Neuron (in vitro differentiated cells): ENCODE measurements around the gene MOB1A.

Experiments
- H2AFZ ChIP-seq: one replicate; pipeline ENCODE4 v1.6.1; 2013; ENCODE audit warnings: low read depth, mild to moderate bottlenecking, inconsistent platforms, low read length, moderate library complexity
- H3K27me3 ChIP-seq: one replicate; pipeline ENCODE4 v1.6.1; 2013; ENCODE audit warnings: low read length; ENCODE audit not compliant: insufficient read depth
- H3K36me3 ChIP-seq: one replicate; pipeline ENCODE4 v1.6.1; 2013; ENCODE audit warnings: low read length; ENCODE audit not compliant: insufficient read depth
- H3K4me1 ChIP-seq: one replicate; pipeline ENCODE4 v1.6.1; 2013; ENCODE audit warnings: low read length; ENCODE audit not compliant: insufficient read depth
- H3K4me3 ChIP-seq: 2 replicates; pipeline ENCODE4 v1.5.1; 2013; ENCODE audit warnings: mild to moderate bottlenecking, low read length, moderate library complexity
- H3K9me3 ChIP-seq: one replicate; pipeline ENCODE4 v1.6.1; 2013; ENCODE audit warnings: low read length

The MOB1A gene

GRCh38 chr2:74212702-74213410 lies 34.2 kb upstream of the MOB1A start:
- no peaks in the 10 kb centered on the region for H3K4me1 ChIP-seq
- H2AFZ ChIP-seq, result no peak overlapping the region
- no peaks in the 10 kb centered on the region for H3K9me3 ChIP-seq
- no peak overlapping the region for H3K4me3 ChIP-seq
- H3K36me3 ChIP-seq, result peaks cover 64% of the 10 kb centered on the region
- no peaks in the 10 kb centered on the region for H3K27me3 ChIP-seq

DNA sequence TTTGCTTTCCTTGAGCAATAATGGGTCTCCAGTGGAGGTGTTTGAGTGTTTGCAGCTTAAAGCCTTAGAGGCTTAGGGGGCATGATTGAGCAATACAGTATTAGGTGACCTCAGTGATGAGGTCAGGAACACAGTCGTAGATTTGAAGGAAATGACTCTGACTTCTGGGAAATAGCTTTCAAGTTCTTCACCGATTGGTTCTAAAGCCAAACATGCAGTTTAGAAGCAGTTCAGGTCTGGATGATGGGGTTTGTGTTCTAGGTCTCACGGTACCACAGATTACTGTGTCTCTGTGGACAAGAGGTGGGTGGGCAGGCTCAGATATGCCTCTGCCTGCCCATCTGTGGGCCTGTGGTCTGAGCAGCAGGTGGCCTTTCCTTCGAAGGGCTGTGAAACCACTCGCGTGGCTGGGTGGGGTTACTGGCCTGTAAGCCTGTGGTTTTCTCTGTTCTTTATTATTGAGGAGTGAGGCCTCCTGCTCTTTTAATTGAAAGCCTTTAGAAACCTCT lies 27.6 kb upstream of the MOB1A start:
- peaks cover 39% of the 10 kb centered on the region for H3K36me3 ChIP-seq
- H2AFZ ChIP-seq, result no peak overlapping the region
- H3K4me3 ChIP-seq, result no peak overlapping the region
- H3K9me3 ChIP-seq, result no peaks in the 10 kb centered on the region
- no peaks in the 10 kb centered on the region for H3K27me3 ChIP-seq
- no peaks in the 10 kb centered on the region for H3K4me1 ChIP-seq

GRCh38 chr2:74205596-74205995 lies 26.9 kb upstream of the MOB1A start:
- no peaks in the 10 kb centered on the region for H3K27me3 ChIP-seq
- peaks cover 34% of the 10 kb centered on the region for H3K36me3 ChIP-seq
- no peaks in the 10 kb centered on the region for H3K9me3 ChIP-seq
- H3K4me1 ChIP-seq, result peaks cover 2% of the 10 kb centered on the region
- no peak overlapping the region for H2AFZ ChIP-seq
- H3K4me3 ChIP-seq, result no peak overlapping the region

DNA sequence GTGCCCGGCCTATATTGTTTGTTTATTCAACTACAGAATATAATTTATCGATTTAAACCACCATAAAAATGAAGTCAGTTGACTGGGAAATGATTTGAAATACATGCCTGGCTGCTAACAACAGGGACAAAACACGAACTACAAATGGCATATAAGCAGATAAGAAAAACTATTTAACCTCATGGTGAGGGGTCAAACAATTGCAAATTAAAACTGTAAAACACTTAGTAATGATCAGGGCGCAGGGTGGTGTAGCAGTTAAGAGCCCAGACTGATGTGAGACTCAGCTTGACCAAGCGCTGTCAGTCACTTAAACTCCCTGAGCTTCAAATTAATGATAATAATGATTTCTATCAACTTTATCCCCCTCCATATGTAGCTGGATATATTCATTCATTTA lies 26.4 kb upstream of the MOB1A start:
- Histone ChIP-seq H3K9me3 (no peaks in the 10 kb centered on the region), H2AFZ (no peak overlapping the region), H3K4me3 (no peak overlapping the region), H3K27me3 (no peaks in the 10 kb centered on the region), H3K4me1 (peaks cover 6% of the 10 kb centered on the region), H3K36me3 (peaks cover 34% of the 10 kb centered on the region)

- H3K9me3 ChIP-seq, result no peaks in the 10 kb centered on the region
- H2AFZ ChIP-seq, result no peak overlapping the region
- H3K4me1 ChIP-seq, result peaks cover 13% of the 10 kb centered on the region
- H3K36me3 ChIP-seq, result peaks cover 28% of the 10 kb centered on the region
- H3K4me3 ChIP-seq, result no peak overlapping the region
- no peaks in the 10 kb centered on the region for H3K27me3 ChIP-seq
These were observed 25.8 kb upstream of the MOB1A start for GRCh38 chr2:74204436-74204835.

GRCh38 chr2:74201596-74201995 lies 22.9 kb upstream of the MOB1A start:
- peaks cover 13% of the 10 kb centered on the region for H3K4me1 ChIP-seq
- no peak overlapping the region for H3K4me3 ChIP-seq
- no peaks in the 10 kb centered on the region for H3K9me3 ChIP-seq
- peaks cover 10% of the 10 kb centered on the region for H3K36me3 ChIP-seq
- H3K27me3 ChIP-seq, result no peaks in the 10 kb centered on the region
- no peak overlapping the region for H2AFZ ChIP-seq

DNA sequence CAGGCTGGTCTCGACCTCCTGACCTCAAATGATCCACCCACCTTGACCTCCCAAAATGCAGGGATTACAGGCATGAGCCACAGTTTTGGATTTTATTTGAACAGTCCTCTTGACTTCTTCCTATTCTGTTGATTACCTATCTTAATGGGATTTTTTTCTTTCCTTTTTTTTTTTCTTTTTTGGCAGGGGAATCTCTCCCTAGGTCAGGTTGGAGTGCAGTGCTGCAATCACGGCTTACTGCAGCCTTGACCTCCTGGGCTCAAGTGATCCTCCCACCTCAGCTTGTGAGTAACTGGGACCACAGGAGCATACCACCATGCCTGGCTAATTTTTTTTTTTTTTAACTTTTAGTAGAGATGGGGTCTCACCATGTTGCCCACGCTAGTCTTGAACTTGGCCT lies 22.5 kb upstream of the MOB1A start:
- peaks cover 13% of the 10 kb centered on the region for H3K4me1 ChIP-seq
- H3K9me3 ChIP-seq, result no peaks in the 10 kb centered on the region
- no peak overlapping the region for H2AFZ ChIP-seq
- H3K36me3 ChIP-seq, result peaks cover 7% of the 10 kb centered on the region
- no peak overlapping the region for H3K4me3 ChIP-seq
- H3K27me3 ChIP-seq, result no peaks in the 10 kb centered on the region

GRCh38 chr2:74199871-74200305 lies 21.2 kb upstream of the MOB1A start:
- Histone ChIP-seq H3K4me3 (peak overlapping the region; percentile 89), H3K4me1 (peaks cover 13% of the 10 kb centered on the region), H2AFZ (peak overlapping the region; percentile 91), H3K9me3 (no peaks in the 10 kb centered on the region), H3K27me3 (no peaks in the 10 kb centered on the region), H3K36me3 (peaks cover 4% of the 10 kb centered on the region)

DNA sequence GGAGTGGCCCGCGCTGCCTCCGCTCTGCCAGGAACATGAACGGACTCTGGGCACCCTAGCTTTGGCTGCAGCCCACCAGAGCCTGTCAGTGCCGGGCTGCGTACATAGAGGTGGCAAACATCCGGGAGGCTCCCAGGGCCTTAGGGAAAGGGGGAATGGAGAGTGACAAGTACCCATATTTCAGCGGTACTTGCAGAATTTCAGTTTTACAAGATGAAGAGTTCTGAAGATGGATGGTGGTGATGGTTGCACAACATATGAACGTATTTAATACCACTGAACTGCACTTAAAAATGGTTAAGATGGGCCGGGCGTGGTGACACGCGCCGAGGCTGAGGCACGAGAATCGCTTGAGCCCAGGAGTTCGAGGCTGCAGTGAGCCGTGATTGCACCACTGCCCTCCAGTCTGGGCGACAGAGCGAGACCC lies 20.6 kb upstream of the MOB1A start:
- Histone ChIP-seq H3K36me3 (peaks cover 4% of the 10 kb centered on the region), H2AFZ (peak overlapping the region; percentile 91), H3K9me3 (no peaks in the 10 kb centered on the region), H3K4me1 (peaks cover 13% of the 10 kb centered on the region), H3K27me3 (no peaks in the 10 kb centered on the region), H3K4me3 (peak overlapping the region; percentile 89)

DNA sequence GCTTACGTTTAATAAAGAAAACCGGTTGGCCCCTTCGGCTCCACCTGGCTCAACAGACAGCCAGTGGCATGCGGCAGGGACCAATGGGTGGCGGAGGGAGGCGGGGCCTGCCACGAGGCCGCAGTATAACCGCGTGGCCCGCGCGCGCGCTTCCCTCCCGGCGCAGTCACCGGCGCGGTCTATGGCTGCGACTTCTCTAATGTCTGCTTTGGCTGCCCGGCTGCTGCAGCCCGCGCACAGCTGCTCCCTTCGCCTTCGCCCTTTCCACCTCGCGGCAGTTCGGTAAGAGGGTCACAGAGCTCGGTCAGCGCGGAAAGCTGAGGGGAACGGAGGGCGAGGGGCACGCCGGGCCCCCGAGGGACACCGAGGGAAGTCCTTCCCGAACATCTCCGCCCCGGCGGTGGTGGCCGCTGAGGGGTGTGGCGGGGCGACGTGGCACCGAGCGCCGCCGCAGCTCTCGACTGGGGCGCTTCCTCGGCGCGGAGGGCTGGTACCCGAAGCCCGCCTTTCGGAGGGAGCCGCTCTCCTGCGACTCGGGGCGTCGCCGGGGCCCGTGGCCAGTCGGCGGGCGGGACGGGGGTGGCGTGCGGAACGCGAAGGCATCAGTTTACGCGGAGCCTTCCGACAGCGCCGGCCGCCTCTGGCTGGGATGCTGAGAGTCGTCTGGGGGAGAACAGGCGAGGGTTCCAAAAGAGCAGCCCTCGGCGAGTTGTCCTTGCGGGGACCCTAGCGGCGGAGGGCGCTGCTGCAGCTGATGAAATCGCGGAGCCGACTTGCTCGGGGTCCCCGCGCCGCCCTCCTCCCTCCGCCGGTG lies 20.0 kb upstream of the MOB1A start, which contains the start of gene MTHFD2:
Gene MTHFD2 (plus strand): TSS at position 155 of the 814 bp plus-strand sequence. CDS start 27 bp downstream, at position 182.
- H3K9me3 ChIP-seq, result no peaks in the 10 kb centered on the region
- H3K4me1 ChIP-seq, result peaks cover 13% of the 10 kb centered on the region
- peak within 1 kb of the TSS; percentile 91 for H2AFZ ChIP-seq
- H3K4me3 ChIP-seq, result peak within 1 kb of the TSS; percentile 89
- H3K36me3 ChIP-seq, result peaks cover 4% of the 10 kb centered on the region
- no peaks in the 10 kb centered on the region for H3K27me3 ChIP-seq

DNA sequence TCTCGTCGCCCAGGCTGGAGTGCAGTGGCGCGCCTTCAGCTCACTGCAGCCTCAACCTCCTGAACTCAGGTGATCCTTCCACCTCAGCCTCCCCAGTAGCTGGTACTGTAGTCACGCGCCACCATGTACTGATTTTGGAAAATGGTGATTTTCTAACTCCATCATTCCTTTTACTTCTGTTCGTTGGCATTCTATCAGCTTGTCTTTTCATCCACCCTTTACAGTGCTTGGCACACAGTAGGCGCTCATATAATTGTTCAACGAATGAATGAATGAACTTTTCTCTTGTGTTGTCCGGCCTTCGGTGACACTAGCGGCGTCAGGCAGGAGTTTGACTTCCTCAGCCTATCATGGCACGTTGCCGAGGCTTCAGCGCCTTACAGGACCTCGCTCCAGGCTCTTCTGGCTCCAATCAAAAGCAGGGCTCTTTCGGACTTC lies 19.4 kb upstream of the MOB1A start:
- peaks cover 4% of the 10 kb centered on the region for H3K36me3 ChIP-seq
- peak overlapping the region; percentile 89 for H3K4me3 ChIP-seq
- no peaks in the 10 kb centered on the region for H3K9me3 ChIP-seq
- H2AFZ ChIP-seq, result peak overlapping the region; percentile 91
- peaks cover 13% of the 10 kb centered on the region for H3K4me1 ChIP-seq
- H3K27me3 ChIP-seq, result no peaks in the 10 kb centered on the region

- Histone ChIP-seq H3K36me3 (peaks cover 4% of the 10 kb centered on the region), H3K27me3 (no peaks in the 10 kb centered on the region), H3K9me3 (no peaks in the 10 kb centered on the region), H3K4me1 (peaks cover 20% of the 10 kb centered on the region), H3K4me3 (no peak overlapping the region), H2AFZ (no peak overlapping the region)
These were observed 18.4 kb upstream of the MOB1A start for GRCh38 chr2:74197049-74197448.

DNA sequence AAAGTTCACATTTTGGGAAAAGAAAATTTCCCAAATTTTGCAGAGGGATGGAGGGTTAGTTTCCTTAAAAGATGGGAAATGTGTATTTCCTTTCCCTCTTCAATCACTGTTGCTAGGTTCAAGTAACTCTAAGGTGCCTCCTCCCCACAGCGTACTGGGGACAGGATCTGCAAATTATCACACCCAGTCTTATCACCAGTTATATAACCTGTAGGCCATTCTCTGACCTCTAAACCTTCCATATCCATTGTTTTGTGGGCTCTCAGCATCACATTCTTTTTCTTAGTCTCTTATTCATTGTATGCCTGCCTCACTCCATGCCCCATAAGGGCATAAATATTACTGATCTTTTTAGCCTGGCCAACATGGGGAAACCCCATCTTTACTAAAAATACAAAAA lies 16.1 kb upstream of the MOB1A start:
- H3K36me3 ChIP-seq, result no peaks in the 10 kb centered on the region
- H3K4me3 ChIP-seq, result no peak overlapping the region
- peaks cover 5% of the 10 kb centered on the region for H3K27me3 ChIP-seq
- peaks cover 10% of the 10 kb centered on the region for H3K4me1 ChIP-seq
- no peak overlapping the region for H2AFZ ChIP-seq
- H3K9me3 ChIP-seq, result no peaks in the 10 kb centered on the region
